ENCODE data around the gene NIF3L1. TPM values are rescaled to one million over a fixed set of nuclear protein-coding genes. Genes with fewer than 3 reads are reported as not detected.
"Not testable (repeated sequence)": the region's sequence is repeated elsewhere in the genome, so short reads cannot be mapped to it uniquely, and the experiment has no call there.

NIF3L1 gene
- total RNA-seq, 2 donors from 2014 or later = 6.9 to 10.6 TPM

GRCh38 chr2:200860092-200860795, 28.9 kb upstream of the NIF3L1 start:
- Mint-ChIP-seq H3K4me1 (peaks cover 55% of the 10 kb centered on the region), H3K36me3 (ENCODE audit: low read depth) (peaks cover 27% of the 10 kb centered on the region), H3K27me3 (no peaks in the 10 kb centered on the region), H3K27ac (peak overlapping the region; percentile 100), H3K4me3 (peak overlapping the region; percentile 93)
- ATAC-seq = no peak
- H3K9me3 ChIP-seq (ENCODE audit: control insufficient read depth, low read length, poor library complexity, severe bottlenecking) = no peaks in the 10 kb centered on the region
- no peak for DNase-seq

- no peaks in the 10 kb centered on the region for H3K9me3 ChIP-seq (ENCODE audit: control insufficient read depth, low read length, poor library complexity, severe bottlenecking)
- Mint-ChIP-seq H3K4me1 (peaks cover 51% of the 10 kb centered on the region), H3K4me3 (peak overlapping the region; percentile 97), H3K27me3 (no peaks in the 10 kb centered on the region), H3K36me3 (ENCODE audit: low read depth) (peaks cover 27% of the 10 kb centered on the region), H3K27ac (peak overlapping the region; percentile 100)
- DNase-seq (no peak), ATAC-seq (no peak)
These were observed 27.5 kb upstream of the NIF3L1 start for GRCh38 chr2:200861617-200862155.

GRCh38 chr2:200862532-200863000, 26.6 kb upstream of the NIF3L1 start:
- H3K27ac Mint-ChIP-seq = peak overlapping the region; percentile 100
- H3K27me3 Mint-ChIP-seq = no peaks in the 10 kb centered on the region
- peak overlapping the region; percentile 97 for H3K4me3 Mint-ChIP-seq
- DNase-seq (peak in 2 of 3 donors; percentile 26 to 28), ATAC-seq (peak; percentile 48)
- no peaks in the 10 kb centered on the region for H3K9me3 ChIP-seq (ENCODE audit: control insufficient read depth, low read length, poor library complexity, severe bottlenecking)
- H3K36me3 Mint-ChIP-seq (ENCODE audit: low read depth) = peaks cover 23% of the 10 kb centered on the region
- H3K4me1 Mint-ChIP-seq = peaks cover 48% of the 10 kb centered on the region

DNA sequence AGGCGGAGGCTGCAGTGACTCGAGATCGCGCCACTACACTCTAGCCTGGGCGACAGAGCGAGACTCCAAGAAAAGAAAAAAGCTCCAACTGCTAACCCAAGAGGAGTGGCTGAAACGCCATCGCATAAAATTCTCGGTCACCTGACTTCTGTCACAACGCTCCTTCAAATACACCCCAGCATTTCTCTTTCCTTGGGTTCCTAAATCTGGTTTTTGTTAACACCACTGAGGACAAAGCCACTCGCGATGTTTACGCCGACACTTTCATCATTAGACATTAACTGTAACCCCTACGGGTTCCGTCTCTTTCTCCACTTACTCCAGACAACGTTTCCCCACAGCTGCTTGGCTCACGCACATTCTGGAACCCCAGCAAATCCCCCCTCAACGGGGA, 25.4 kb upstream of the NIF3L1 start:
- Mint-ChIP-seq H3K4me3 (peak overlapping the region; percentile 97), H3K36me3 (ENCODE audit: low read depth) (peaks cover 22% of the 10 kb centered on the region), H3K27me3 (no peaks in the 10 kb centered on the region), H3K4me1 (peaks cover 41% of the 10 kb centered on the region), H3K27ac (peak overlapping the region; percentile 100)
- DNase-seq = no peak
- ATAC-seq = peak; percentile 0
- no peaks in the 10 kb centered on the region for H3K9me3 ChIP-seq (ENCODE audit: control insufficient read depth, low read length, poor library complexity, severe bottlenecking)

DNA sequence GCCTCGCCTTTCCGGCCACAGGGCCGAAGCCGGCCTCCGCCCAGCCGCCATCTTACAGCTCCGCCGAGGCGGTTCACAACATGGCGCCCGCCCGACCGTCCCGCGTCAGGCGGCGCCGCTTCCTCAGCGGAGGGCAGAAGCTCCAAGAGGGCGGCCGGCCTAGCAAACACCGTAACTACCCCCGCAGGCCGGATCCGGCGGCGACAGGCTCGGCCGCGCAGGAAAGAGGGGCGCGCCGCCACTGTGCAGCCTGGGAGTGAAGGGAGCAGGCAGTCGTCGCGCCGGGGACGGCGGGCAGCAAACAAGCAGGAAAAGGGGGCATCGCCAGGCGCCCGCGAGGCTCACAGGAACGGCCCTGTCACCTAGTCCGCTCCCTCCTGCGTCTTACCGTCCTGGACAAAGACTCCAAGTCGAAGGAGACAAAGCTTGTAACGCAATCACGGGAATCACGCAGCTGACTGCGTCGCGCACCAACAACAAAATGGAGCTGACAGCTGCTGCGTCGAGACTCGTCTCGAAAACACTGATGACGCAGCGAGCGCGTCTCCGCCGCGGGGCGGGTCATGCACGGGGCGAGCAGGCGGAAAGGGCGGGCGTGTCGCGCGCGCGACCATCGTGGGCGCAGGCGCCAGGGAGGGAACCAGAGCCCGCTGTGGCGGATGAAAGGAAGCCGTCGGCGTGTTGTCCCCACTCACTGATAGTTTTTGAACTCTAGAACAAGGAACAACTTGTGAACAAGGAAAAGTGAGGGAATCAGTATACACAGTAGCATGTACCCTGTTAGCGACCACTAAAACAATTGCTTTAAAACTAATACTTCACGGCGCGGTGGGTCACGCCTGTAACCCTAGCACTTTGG, 24.8 kb upstream of the NIF3L1 start, which contains the start of gene CLK1:
TSS of gene CLK1 (minus strand) at position 483 of the 859 bp plus-strand sequence. CDS start 2,796 bp downstream, outside the sequence.
- DNase-seq (peak; percentile 91 to 95 (median 92)), ATAC-seq (peak; percentile 82)
- H3K4me3 Mint-ChIP-seq = peak within 1 kb of the TSS; percentile 97
- H3K36me3 Mint-ChIP-seq (ENCODE audit: low read depth) = peaks cover 22% of the 10 kb centered on the region
- peaks cover 45% of the 10 kb centered on the region for H3K4me1 Mint-ChIP-seq
- H3K27me3 Mint-ChIP-seq = no peaks in the 10 kb centered on the region
- no peaks in the 10 kb centered on the region for H3K9me3 ChIP-seq (ENCODE audit: control insufficient read depth, low read length, poor library complexity, severe bottlenecking)
- peak within 1 kb of the TSS; percentile 100 for H3K27ac Mint-ChIP-seq

DNA sequence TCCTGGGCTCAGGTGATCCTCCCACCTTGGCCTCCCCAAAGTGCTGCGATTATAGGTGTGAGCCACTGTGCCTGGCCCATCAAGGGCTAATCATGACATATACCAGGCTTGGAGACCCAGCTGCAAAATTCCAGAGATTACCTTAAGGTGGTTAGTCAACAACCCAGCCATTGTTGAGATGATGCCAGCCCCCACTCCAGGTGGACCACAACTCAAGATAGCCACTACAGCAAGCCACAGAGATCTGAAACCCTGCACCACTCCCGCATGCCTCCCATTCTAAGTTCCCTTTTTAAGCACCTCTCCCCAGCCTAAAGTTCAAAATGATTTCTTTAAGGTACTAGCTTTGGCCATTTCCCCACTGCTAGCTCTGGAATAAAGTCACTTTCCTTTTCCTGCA, 20.2 kb upstream of the NIF3L1 start:
- no peak for DNase-seq
- no peak for ATAC-seq
- Mint-ChIP-seq H3K27ac (peak overlapping the region; percentile 85), H3K27me3 (no peaks in the 10 kb centered on the region), H3K4me1 (peaks cover 15% of the 10 kb centered on the region), H3K4me3 (no peak overlapping the region), H3K36me3 (ENCODE audit: low read depth) (peaks cover under 1% of the 10 kb centered on the region)
- H3K9me3 ChIP-seq (ENCODE audit: control insufficient read depth, low read length, poor library complexity, severe bottlenecking) = no peaks in the 10 kb centered on the region

- no peaks in the 10 kb centered on the region for H3K27me3 Mint-ChIP-seq
- H3K27ac Mint-ChIP-seq = no peak overlapping the region
- peaks cover 2% of the 10 kb centered on the region for H3K36me3 Mint-ChIP-seq (ENCODE audit: low read depth)
- H3K4me3 Mint-ChIP-seq = no peak overlapping the region
- peaks cover 6% of the 10 kb centered on the region for H3K4me1 Mint-ChIP-seq
- no peaks in the 10 kb centered on the region for H3K9me3 ChIP-seq (ENCODE audit: control insufficient read depth, low read length, poor library complexity, severe bottlenecking)
- no peak for DNase-seq
- no peak for ATAC-seq
These were observed 18.0 kb upstream of the NIF3L1 start for GRCh38 chr2:200871151-200871550.

- H3K36me3 Mint-ChIP-seq (ENCODE audit: low read depth) = peaks cover 2% of the 10 kb centered on the region
These were observed 15.6 kb upstream of the NIF3L1 start for GRCh38 chr2:200873560-200873959.

DNA sequence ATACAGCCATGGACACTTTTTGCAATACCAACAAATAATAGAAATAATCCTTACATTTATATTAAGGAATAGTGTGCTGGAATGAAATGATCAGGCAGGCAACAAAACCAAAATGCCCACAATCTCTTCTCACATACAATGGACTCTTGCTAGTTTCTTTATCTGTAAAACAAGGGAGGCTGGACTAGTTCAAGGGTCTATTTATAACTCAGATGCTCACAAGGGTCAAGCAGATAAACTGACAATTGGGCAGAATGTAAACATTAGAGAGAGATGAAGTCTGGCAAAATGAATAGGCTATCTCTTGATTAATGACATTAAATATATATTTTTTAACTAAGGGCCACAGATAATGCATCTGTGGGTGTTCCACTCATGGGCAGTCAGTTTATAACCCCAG, 11.7 kb upstream of the NIF3L1 start:
- DNase-seq (no peak), ATAC-seq (no peak)
- H3K36me3 Mint-ChIP-seq (ENCODE audit: low read depth) = peaks cover 2% of the 10 kb centered on the region
- H3K27ac Mint-ChIP-seq = no peak overlapping the region
- no peaks in the 10 kb centered on the region for H3K27me3 Mint-ChIP-seq
- H3K9me3 ChIP-seq (ENCODE audit: control insufficient read depth, low read length, poor library complexity, severe bottlenecking) = no peaks in the 10 kb centered on the region
- no peaks in the 10 kb centered on the region for H3K4me1 Mint-ChIP-seq
- no peak overlapping the region for H3K4me3 Mint-ChIP-seq

More at GRCh38 chr2:200873560-200873959, 15.6 kb upstream of the NIF3L1 start:
- Mint-ChIP-seq H3K4me1 (peaks cover 6% of the 10 kb centered on the region), H3K4me3 (no peak overlapping the region), H3K27ac (no peak overlapping the region), H3K27me3 (no peaks in the 10 kb centered on the region)
- no peaks in the 10 kb centered on the region for H3K9me3 ChIP-seq (ENCODE audit: control insufficient read depth, low read length, poor library complexity, severe bottlenecking)
- ATAC-seq (no peak), DNase-seq (no peak)

- H3K9me3 ChIP-seq (ENCODE audit: control insufficient read depth, low read length, poor library complexity, severe bottlenecking) = no peaks in the 10 kb centered on the region
- no peak overlapping the region for H3K4me3 Mint-ChIP-seq
- ATAC-seq (no peak), DNase-seq (no peak)
- H3K4me1 Mint-ChIP-seq = peaks cover 2% of the 10 kb centered on the region
- no peaks in the 10 kb centered on the region for H3K27me3 Mint-ChIP-seq
- H3K27ac Mint-ChIP-seq = no peak overlapping the region
- H3K36me3 Mint-ChIP-seq (ENCODE audit: low read depth) = peaks cover 4% of the 10 kb centered on the region
These were observed 10.8 kb upstream of the NIF3L1 start for GRCh38 chr2:200878289-200878880.

DNA sequence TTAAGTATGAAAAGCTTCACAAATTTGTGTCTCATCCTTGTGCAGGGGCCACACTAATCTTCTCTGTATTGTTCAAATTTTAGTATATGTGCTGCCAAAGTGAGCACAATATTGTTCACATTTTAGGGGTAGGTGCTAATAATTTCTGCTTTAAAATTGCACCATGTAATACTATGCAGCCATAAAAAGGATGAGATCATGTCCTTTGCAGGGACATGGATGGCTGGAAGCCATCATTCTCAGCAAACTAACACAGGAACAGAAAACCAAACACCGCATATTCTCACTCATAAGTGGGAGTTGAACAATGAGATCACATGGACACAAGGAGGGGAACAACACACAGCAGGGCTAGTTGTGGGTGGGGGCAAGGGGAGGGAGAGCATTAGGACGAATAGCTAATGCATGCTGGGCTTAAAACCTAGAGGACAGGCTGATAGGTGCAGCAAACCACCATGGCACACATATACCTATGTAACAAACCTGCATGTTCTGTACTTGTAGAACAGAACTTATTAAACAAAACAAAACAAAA, 7.4 kb upstream of the NIF3L1 start:
- H3K9me3 ChIP-seq (ENCODE audit: control insufficient read depth, low read length, poor library complexity, severe bottlenecking); H3K27me3 Mint-ChIP-seq; H3K36me3 Mint-ChIP-seq (ENCODE audit: low read depth); H3K4me3 Mint-ChIP-seq; H3K4me1 Mint-ChIP-seq; ATAC-seq; H3K27ac Mint-ChIP-seq; DNase-seq: not testable (repeated sequence)

- no peaks in the 10 kb centered on the region for H3K27me3 Mint-ChIP-seq
- H3K27ac Mint-ChIP-seq = no peak overlapping the region
- H3K4me1 Mint-ChIP-seq = peaks cover 5% of the 10 kb centered on the region
- H3K4me3 Mint-ChIP-seq = no peak overlapping the region
- DNase-seq (no peak), ATAC-seq (no peak)
- peaks cover 15% of the 10 kb centered on the region for H3K36me3 Mint-ChIP-seq (ENCODE audit: low read depth)
- H3K9me3 ChIP-seq (ENCODE audit: control insufficient read depth, low read length, poor library complexity, severe bottlenecking) = no peaks in the 10 kb centered on the region
These were observed 10.3 kb downstream of the NIF3L1 start for GRCh38 chr2:200899482-200899881.
